ENCODE data around the gene PCED1A.

- TF ChIP-seq SP1 (IDR thresholded peaks at IDR 0.05) (no peak), LEF1 (IDR thresholded peaks at IDR 0.05; ENCODE audit: borderline replicate concordance) (no peak), FOXK2 (IDR thresholded peaks at IDR 0.05) (no peak), CTBP1 (IDR thresholded peaks at IDR 0.05; ENCODE audit: borderline replicate concordance) (no peak), FOXM1 (IDR thresholded peaks at IDR 0.05; ENCODE audit: borderline replicate concordance) (no peak), ELF4 (IDR thresholded peaks at IDR 0.05) (no peak), NFRKB (IDR thresholded peaks at IDR 0.05) (no peak), BHLHE40 (IDR thresholded peaks at IDR 0.05; ENCODE audit: borderline replicate concordance) (no peak), PKNOX1 (IDR thresholded peaks at IDR 0.05) (no peak)
Observed at GRCh38 chr20:2865630-2866029, 25.2 kb upstream of the PCED1A start.

Data from HEK293T (cell line).